ENCODE data around the gene RAB25.

RAB25 gene

DNA sequence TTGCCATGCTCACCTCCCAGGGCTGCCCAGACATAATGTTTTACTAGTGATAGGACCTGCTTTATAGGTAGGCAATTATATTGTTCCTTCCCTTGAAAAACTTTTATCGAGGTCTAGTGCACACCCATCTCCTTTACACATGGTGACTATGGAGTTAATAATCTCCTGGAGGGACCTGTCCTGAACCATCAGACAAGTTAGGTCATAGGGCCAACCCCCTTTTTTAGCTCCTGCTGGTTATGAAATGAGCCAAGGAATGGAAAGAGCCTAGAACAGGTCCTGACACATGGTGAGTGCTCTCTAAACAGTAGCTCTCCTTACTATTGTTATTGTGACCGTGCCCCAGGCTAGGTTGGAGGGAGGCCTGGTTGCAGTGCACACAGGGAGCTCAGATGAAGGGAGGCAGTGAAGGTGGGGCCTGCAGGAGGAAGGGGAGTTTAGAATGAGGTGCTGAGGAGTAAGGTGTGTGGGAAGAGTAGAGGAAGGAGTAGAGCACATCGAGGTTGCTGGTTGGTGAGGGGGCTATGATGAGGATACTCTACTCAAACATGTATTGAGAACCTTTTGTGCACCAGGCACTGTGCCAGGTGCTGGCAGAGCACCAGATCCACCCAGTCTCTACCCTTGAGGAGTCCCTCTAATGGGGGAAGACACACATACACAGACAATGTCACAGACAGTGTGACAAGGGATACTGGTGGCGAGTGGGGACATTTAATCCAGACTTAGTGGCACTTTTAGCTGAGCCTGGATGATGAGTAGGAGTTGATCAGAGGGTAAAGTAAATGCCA, 39.4 kb downstream of the RAB25 start:
- DNase-seq (ENCODE audit: extremely low read depth in 1 of 2, low read depth in 1 of 2): no peak

DNA sequence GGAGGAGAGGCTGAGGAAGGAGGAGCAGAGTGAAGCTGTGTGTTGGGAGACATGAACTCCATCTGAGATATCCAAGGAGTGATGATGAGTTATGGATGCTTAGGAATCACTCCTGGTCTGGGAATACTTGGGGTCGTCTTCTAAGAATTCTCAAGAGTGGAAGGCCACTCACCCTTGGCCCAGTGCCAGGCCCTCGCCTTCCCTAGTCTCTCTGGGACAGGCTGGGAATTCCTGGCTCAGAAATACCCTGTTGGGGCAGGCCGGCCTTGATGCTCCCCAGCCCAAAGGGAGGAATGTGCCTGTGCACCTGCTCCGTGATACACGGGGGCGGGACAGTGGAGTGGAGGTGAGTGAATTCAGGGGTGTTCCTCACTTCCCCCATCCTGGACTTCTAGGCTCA, 40.9 kb downstream of the RAB25 start:
- no peak for DNase-seq (ENCODE audit: extremely low read depth in 1 of 2, low read depth in 1 of 2)

DNA sequence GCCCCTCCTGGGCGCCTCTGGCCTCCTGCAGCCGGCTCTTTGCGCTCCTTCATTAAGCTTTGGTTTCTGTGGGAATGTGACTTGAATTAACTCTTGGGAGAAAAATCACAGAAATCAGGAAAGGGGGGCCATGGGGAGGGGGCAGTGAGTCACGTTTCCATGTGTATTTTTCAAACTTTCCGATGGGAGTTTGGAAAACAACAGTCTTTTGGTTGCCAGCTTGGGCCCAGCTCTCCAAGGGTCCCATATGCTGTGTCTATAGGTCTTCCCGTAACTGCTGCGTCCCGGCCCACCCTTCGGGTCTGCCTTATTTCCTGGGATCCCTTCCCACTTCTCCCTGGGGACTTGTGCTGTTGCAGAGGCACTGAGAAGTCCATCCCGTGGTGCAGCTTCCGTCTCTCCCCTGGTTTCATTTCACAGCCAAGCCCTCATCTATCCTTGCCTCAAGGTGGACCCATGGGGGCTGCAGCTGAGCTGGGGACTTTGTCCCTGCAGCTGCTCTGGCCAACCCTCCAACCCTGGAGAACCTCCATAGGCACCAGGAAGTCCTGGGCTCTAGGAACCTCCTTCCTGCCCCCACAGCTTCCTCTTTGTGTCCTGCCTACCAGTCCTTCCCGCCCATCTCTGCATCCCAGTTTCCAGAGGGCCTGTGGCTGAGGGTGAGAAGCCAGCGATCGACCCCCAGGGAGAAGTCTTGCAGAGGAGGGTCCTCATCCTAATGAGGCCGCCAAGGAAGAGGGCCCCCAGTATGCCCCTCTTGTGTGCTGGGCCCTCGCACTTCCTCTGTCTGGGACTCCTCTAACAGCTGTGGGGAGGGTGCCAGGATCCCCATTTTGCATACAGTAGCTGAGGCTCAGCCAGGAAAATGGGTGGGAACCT, 41.9 kb downstream of the RAB25 start:
- DNase-seq (ENCODE audit: extremely low read depth in 1 of 2, low read depth in 1 of 2): no peak

DNA sequence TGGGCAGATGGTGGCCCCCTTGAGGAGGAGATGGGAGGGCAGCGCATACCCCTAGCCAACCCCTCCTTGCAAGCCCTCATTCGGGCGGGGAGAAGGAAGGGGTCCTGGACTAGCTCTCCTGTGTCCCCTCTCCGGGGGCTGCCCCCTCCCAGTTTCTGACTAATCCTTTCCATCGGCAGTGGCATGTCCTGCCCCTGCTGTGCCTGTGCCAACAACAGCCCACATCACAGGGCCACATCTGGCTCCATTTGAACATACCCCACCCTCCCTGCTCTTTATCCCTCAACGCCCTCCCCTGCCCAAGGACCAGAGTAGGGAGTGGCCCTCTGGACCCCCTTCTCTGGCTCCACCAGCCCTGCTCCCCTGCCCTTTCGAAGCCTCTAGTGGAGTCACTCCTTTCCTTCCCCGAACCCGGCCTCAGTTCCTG, 42.6 kb downstream of the RAB25 start:
- no peak for DNase-seq (ENCODE audit: extremely low read depth in 1 of 2, low read depth in 1 of 2)

DNA sequence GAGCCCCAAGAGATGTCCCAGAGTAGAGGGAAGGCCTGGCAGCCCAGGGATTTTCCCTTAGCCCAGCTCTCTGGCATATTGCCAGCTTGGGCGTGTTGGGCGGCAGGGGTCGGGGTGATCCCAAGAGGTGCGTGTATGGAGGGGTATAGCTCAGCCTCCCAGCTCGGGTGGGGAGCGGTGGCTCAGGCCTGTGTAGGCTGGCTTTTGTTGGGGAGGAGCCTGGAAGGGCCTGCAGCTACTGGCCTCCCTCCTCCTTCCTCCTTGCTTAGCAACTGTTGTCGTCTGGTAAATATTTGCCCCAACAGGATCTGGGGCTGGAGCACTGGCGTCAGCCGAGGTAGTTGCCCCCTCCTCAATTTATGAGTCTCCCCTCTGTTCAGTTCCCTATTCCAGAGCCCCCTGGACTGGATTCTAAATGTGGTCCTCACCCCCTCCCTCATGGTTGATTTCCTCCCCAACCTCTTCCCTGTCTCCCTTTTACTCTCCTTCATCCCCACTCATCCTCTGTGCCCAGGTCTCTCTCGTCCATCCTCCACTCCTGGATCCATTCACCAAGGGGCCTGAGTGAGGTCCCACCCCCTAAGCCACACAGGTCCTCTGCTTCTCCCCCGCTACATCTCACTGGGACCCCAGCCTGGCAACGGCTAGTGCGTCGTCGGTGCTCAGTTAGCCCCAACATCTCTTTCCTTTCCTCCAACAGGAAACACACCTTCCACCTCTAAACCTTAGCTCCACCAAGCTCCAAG, 43.3 kb downstream of the RAB25 start:
- DNase-seq (ENCODE audit: extremely low read depth in 1 of 2, low read depth in 1 of 2): no peak

DNA sequence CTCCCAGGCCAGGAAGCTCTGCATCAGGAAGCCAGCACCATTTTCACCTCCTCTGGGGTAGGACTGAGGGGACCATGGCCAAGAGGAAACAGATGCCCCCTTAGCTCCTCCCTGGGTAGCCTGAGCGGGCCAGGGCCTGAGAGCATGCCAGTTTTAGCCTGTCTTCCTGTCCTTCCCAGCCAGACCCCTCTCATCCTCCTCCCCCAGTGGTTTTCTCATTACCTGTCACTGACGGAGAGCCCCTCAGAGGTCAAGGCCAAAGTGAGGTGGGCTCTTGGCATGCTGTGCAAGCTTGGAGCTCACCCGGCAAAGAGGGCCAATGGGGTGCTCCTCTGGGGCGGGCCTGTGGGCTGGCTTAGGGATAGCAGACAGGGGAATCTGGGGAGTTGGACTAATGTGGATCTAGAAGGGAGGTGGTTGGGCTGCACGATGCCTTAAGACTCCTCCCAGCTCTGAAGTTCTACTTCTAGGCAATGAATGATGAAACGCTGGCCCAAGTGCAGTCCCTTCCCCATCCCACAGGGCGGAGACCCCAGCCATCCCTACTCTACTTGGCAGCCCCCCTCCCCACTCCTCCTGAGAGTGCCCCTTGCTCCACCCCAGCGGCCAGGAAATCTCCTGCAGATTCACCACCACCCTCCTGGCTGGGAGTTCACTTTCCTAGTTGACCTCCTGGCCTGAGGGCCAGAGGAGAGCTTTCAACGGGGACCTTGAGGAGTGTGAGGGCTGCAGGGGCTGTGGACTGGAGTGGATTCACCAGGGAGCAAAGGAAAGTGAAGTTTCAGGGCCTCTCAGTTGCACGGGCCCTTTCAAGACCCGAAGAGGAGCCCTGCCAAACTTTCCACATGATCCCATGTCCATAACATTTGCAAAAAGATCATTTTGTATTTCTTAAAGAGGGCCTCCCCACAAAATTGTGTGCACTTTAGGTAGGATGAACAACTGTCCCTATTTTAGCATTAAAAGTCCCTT, 44.2 kb downstream of the RAB25 start:
- no peak for DNase-seq (ENCODE audit: extremely low read depth in 1 of 2, low read depth in 1 of 2)

DNA sequence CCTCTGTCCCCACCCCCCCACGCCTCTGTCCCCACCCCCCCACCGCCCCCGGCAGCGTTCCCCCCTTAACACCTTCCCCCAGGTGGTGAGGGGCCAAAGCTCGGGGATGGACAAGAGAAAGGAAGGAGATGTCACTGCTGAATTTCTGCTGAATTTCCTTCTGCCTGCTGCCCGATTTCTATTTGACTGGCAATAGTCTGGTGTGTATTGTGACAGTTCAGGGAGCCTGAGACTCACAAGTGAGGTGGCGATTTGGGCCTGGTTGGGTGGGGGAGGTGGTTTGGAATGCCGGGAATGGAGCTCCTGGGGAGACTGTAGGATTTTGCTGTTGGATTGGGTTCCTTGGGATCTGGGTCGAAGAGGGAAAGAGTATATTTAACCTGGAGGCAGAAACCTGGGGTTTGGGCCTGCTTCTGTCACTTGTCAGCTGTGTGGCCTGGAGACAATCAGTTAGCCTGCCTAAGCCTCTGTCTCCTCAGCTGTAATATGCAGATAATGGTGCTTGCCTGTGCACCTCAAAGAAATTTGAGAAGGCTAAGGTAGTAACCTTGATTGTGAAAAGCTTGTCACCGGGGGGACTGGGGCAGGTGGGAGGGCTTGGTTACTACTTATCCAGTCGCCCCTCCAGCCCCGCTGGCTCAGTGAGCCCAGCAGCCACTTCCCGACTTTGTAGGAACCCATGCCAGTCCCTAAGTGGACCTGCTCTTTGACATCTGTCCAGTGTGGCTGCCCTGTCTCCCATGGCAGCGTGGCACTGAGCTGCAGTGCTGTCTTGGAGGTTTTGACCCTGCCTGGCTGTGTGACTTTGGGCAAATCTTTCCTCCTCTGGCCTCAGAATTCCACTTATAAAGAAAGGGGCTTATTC, 45.9 kb downstream of the RAB25 start:
- no peak for DNase-seq (ENCODE audit: extremely low read depth in 1 of 2, low read depth in 1 of 2)

DNA sequence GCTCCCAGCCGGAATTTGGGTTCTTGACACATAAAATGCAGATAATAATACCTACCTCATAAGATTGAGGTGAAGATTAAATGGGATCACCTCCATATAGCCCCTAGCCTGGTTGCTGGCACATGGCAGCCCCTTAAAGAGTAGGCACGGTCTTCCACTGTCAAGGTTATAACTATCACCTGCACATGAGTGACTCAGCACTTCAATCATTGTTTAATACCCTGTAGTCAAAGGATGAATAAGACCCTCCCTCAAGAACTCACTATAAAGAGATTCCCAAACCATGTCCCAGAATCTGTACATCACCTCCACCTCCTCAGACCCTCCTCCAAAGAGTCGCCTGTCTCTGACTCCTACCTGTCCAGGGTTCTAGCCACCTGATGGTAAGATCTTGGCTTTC, 47.1 kb downstream of the RAB25 start:
- DNase-seq (ENCODE audit: extremely low read depth in 1 of 2, low read depth in 1 of 2): no peak

DNA sequence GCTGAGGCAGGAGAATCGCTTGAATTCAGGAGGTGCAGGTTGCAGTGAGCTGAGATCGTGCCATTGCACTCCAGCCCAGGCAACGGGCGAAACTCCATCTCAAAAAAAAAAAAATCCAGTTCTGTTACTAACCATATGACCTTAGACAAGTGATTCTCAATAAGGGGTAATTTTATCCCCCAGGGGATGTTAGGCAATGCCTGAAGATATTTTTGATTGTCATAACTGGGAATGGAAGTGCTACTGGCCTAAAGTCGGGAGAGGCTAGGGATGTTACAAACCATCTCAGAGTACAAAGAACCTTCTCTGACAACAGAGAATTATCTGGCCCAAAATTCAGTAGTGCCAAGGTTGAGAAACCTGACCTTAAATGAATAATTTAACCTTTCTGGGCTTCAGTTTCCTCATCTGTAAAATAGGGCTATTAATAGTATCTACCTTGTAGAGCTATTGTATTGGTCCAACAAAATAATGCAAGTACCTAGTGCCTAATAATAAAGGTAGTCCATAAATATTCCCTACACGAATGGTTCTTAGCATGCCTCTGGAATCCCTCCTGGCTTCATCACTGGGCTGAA, 47.8 kb downstream of the RAB25 start:
- DNase-seq (ENCODE audit: extremely low read depth in 1 of 2, low read depth in 1 of 2): no peak

DNA sequence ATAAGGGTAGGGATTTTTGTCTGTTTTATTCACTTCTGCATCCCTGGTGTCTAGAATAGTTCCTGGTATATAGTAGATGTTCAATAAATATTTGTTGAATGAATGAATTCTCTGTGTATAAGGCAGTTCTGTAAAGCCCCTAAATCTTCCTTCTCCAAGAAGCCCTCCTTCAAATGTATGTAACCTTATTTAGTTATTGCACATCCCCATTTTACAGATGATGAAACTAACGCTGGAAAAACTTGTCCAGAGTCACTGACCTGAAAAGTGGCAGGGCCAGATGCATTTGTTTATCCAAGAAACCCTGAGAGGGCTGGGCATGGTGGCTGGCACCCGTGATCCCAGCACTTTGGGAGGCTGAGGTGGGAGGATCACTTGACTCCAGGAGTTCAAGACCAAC, 49.3 kb downstream of the RAB25 start:
- DNase-seq (ENCODE audit: extremely low read depth in 1 of 2, low read depth in 1 of 2): no peak

DNA sequence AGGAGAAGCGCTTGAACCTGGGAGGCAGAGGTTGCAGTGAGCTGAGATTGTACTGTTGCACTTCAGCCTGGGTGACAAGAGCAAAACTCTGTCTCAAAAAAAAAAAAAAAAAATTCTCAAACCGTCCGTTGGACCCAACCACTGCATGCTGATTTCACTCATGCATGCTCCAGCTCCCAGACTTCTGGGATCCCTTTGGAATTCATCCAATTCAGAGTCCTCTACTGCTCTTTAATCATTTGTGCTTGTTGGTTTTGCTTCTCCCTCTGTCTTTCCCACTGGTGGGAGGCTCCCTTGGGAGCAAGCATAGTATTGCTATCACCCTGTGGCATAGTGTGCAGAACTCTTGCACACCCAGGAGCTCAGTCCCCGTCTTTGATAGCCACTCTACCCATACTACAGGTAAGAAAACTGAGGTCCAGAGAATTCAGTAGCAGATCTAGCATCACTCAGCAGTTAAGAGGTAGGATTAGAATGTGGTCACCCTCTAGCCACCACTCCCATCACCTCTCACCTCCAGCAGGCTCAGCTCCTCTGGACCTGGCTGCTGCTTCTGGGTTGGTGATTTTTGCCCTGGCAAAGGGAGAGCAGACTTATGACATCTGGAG, 50.5 kb downstream of the RAB25 start:
- DNase-seq (ENCODE audit: extremely low read depth in 1 of 2, low read depth in 1 of 2): no peak

DNA sequence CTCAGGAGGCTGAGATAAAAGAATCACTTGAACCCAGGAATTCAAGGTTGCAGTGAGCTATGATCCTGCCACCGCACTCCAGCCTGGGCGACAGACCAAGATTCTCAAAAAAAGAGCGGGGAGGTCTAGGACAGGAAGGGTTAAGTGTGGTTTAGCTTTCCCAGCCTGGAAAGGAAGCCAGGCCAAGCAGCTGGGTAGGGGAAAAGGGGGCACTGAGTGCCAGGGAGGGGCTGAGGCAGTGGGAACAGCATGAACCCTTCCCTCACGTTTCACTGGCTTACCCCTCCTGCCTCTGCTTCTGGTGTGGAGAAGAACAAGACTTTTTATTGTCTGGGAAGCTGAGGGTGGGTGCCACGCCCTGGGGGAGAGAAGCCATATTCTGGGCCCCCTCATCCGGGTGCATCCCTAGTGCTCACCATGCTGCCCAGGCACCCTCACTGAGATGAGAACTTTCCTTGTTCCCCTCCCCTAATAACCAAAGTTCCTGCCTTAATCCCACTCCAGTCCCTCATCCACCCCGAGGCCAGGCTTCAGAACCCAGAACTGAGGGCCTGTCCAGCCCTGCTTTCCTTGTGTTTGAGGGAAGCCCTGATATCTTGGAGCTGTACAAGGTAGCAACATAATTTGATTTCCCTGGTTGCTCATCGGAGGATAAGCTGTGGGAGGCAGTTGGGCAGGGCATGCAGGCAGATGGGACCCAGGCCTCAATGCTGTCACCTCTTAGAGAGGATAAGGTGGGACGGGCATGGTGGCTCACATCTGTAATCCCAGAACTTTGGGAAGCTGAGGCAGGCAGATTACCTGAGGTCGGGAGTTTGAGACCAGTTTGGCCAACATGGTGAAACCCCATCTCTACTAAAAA, 51.5 kb downstream of the RAB25 start:
- no peak for DNase-seq (ENCODE audit: extremely low read depth in 1 of 2, low read depth in 1 of 2)

DNA sequence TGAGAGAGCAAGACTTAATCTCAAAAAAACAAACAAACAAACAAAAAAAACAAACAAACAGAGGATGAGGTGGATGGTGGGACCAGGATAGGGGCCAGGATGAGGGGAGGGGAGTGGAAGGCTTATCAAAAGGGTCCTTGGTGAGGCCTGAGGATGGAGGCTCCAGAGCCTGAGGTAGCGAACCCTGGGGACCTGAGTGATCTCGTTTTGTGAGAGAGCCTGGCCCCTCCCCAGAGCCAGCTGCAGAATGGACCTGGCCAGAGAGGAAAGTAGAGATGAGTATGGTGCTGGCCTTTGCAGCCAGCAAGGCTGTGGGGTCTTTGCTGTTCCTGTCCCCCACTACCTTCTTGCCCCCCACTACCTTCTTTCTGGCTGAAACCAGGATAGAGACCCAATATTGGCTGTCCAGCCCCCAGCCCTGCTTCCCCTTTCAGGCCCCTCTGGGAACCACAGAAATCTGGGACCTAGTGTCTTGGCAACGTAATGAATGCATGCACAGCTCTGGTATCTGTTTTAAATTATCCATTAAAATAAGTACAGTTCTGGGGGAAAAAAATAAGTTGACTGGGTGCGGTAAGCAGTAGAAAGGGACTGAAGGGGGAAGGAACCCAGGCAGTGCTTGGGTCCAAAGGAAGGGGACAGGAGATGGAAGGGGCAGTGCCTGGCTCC, 52.5 kb downstream of the RAB25 start:
- no peak for DNase-seq (ENCODE audit: extremely low read depth in 1 of 2, low read depth in 1 of 2)

DNA sequence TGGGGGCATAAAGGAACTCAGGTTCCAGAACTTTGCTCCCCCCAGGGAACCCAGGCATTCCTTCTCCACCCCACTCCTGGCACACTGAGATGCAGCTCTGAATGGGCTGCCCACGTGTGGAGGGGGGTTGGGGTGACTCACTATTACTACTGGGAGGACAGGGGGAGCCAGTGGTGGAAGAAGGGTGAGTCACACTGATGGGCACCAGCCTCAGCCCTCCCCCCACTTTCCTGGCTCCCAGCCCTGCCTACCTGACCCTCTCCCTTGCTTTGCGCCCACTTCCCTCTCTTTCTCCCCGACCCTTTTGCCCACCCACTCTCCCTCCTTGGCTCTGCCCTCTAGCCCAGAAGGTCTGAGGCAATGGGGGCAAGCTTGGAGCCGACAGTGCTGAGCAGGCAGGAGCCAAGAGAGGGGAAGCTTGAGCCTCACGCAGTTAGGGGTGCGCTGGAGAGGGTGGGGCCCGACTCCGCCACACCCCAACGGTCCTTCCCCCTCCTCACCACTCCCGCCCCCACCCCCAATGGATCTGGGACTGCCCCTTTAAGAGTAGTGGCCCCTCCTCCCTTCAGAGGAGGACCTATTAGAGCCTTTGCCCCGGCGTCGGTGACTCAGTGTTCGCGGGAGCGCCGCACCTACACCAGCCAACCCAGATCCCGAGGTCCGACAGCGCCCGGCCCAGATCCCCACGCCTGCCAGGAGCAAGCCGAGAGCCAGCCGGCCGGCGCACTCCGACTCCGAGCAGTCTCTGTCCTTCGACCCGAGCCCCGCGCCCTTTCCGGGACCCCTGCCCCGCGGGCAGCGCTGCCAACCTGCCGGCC, 53.4 kb downstream of the RAB25 start, which contains the start of gene LMNA:
LMNA (plus strand) TSS at position 611 of the 818 bp plus-strand sequence. CDS start 208 bp downstream, outside the sequence.
- DNase-seq (ENCODE audit: extremely low read depth in 1 of 2, low read depth in 1 of 2): peak in 1 of 2 donors; percentile 58

DNA sequence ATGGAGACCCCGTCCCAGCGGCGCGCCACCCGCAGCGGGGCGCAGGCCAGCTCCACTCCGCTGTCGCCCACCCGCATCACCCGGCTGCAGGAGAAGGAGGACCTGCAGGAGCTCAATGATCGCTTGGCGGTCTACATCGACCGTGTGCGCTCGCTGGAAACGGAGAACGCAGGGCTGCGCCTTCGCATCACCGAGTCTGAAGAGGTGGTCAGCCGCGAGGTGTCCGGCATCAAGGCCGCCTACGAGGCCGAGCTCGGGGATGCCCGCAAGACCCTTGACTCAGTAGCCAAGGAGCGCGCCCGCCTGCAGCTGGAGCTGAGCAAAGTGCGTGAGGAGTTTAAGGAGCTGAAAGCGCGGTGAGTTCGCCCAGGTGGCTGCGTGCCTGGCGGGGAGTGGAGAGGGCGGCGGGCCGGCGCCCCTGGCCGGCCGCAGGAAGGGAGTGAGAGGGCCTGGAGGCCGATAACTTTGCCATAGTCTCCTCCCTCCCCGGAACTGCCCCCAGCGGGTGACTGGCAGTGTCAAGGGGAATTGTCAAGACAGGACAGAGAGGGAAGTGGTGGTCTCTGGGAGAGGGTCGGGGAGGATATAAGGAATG, 54.1 kb downstream of the RAB25 start:
- DNase-seq (ENCODE audit: extremely low read depth in 1 of 2, low read depth in 1 of 2): no peak
